Chondrocyte (in vitro differentiated cells): Measurements from ENCODE around the gene TDP1. TPM values are rescaled to one million over a fixed set of nuclear protein-coding genes. Genes with fewer than 3 reads are reported as not detected.
A peak's percentile ranks its signal among the peaks of the same experiment; 100 is the strongest.

Source experiments
- DNase-seq: peaks from one replicate; pipeline ENCODE4 v3.0.0; 2021; ENCODE audit warnings: mixed read lengths, low spot score
- H3K27ac Mint-ChIP-seq: one replicate; pipeline ENCODE4 v1.8.0; 2021; ENCODE audit warnings: mild to moderate bottlenecking, moderate library complexity, mixed read lengths; ENCODE audit not compliant: unreplicated experiment
- H3K27me3 Mint-ChIP-seq: 2 replicates; pipeline ENCODE4 v1.8.0; 2021; ENCODE audit warnings: low read depth, mixed read lengths
- H3K36me3 Mint-ChIP-seq: 2 replicates; pipeline ENCODE4 v1.8.0; 2021; ENCODE audit warnings: low read depth, mixed read lengths
- H3K4me1 Mint-ChIP-seq: 2 replicates; pipeline ENCODE4 v1.8.0; 2021; ENCODE audit warnings: low read depth, mild to moderate bottlenecking, mixed read lengths
- H3K4me3 Mint-ChIP-seq: one replicate; pipeline ENCODE4 v1.8.0; 2021; ENCODE audit warnings: mild to moderate bottlenecking, moderate library complexity, mixed read lengths; ENCODE audit not compliant: unreplicated experiment
- H3K9me3 Mint-ChIP-seq: 2 replicates; pipeline ENCODE4 v1.8.0; 2021; ENCODE audit warnings: low read depth, mixed read lengths
- total RNA-seq: library from RNA; stranded (reverse); gene quantifications from 3 replicates; pipeline ENCODE4 v1.2.1, GENCODE V29; 2021
- TF ChIP-seq, protein P1 (sequence below): fragments of 200-600 bp; sonication (generic); IDR thresholded peaks from 2 replicates; pipeline ENCODE4 v1.5.0; 2021; ENCODE audit warnings: antibody characterized with exemption, mild to moderate bottlenecking, moderate library complexity

TDP1 gene
- total RNA-seq, 1 donor from 2014 or later: 15.0 TPM

DNA sequence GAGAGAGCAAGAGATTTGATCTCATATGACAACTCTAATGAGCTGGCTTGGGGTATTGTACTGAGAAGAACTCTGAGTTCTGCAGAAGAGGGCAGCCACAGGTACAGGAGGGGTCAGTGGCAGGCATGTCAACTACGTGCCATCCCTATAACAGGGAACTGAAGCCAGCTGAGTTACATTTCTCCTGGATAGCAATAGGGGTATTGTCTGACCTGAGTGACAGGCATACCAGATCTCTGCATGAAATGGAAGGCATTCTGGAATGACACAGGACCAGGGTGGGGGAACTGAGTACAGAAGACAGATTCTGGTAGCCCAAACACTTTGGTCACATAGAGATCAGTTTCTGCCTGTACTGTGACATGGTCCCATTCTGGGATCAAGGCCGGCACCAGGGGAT lies 37.0 kb upstream of the TDP1 start:
- no peaks in the 10 kb centered on the region for H3K27me3 Mint-ChIP-seq
- no peaks in the 10 kb centered on the region for H3K36me3 Mint-ChIP-seq
- no peaks in the 10 kb centered on the region for H3K9me3 Mint-ChIP-seq
- no peak overlapping the region for H3K4me3 Mint-ChIP-seq
- TF ChIP-seq, protein P1, sequence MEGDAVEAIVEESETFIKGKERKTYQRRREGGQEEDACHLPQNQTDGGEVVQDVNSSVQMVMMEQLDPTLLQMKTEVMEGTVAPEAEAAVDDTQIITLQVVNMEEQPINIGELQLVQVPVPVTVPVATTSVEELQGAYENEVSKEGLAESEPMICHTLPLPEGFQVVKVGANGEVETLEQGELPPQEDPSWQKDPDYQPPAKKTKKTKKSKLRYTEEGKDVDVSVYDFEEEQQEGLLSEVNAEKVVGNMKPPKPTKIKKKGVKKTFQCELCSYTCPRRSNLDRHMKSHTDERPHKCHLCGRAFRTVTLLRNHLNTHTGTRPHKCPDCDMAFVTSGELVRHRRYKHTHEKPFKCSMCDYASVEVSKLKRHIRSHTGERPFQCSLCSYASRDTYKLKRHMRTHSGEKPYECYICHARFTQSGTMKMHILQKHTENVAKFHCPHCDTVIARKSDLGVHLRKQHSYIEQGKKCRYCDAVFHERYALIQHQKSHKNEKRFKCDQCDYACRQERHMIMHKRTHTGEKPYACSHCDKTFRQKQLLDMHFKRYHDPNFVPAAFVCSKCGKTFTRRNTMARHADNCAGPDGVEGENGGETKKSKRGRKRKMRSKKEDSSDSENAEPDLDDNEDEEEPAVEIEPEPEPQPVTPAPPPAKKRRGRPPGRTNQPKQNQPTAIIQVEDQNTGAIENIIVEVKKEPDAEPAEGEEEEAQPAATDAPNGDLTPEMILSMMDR: no peak
- no peak for DNase-seq
- H3K27ac Mint-ChIP-seq: no peak overlapping the region
- H3K4me1 Mint-ChIP-seq: peaks cover 77% of the 10 kb centered on the region

DNA sequence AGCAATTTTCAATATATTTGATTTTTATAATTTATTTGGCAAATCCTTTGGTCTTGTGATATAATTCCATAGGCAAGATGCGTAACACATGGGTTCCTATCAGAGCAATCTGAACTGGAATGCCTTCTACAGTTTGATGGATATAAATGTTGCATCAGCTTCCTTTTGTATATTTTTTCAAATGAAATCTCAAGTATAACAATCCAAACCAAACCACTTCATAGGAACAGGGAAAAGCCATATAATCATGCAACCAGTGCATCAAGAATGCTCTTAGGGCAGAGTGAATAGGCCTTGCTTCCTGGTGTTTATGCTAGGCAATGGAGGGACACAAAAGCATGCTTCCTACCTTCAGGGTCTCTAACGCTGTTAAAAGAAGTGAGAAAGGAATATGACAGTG lies 35.7 kb upstream of the TDP1 start:
- DNase-seq: no peak
- no peak overlapping the region for H3K4me3 Mint-ChIP-seq
- H3K4me1 Mint-ChIP-seq: peaks cover 78% of the 10 kb centered on the region
- H3K27me3 Mint-ChIP-seq: no peaks in the 10 kb centered on the region
- peaks cover 2% of the 10 kb centered on the region for H3K36me3 Mint-ChIP-seq
- TF ChIP-seq, protein P1: no peak
- peak overlapping the region; percentile 47 for H3K27ac Mint-ChIP-seq
- H3K9me3 Mint-ChIP-seq: no peaks in the 10 kb centered on the region

DNA sequence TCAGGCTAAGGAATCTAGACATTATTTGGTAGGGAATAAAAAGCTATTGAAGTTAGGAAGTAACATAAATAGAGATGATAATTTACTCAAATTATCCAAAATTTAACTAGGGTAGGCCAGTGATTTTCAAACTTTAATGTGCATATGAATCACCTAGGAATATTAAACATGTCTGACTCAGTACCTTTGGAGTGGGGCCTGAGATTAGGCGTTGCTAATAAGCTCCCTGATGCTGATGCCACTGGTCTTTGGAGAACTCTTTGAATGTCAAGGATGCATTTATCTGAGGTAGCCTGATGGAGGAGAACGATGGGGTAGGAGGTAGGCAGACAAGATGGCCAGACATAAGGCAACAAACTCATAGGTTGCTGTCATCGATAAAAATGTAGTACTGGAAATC lies 34.4 kb upstream of the TDP1 start:
- H3K4me1 Mint-ChIP-seq: peaks cover 71% of the 10 kb centered on the region
- H3K36me3 Mint-ChIP-seq: peaks cover 2% of the 10 kb centered on the region
- H3K27me3 Mint-ChIP-seq: no peaks in the 10 kb centered on the region
- no peak overlapping the region for H3K4me3 Mint-ChIP-seq
- no peak for DNase-seq
- peak overlapping the region; percentile 98 for H3K27ac Mint-ChIP-seq
- no peaks in the 10 kb centered on the region for H3K9me3 Mint-ChIP-seq
- TF ChIP-seq, protein P1: no peak

DNA sequence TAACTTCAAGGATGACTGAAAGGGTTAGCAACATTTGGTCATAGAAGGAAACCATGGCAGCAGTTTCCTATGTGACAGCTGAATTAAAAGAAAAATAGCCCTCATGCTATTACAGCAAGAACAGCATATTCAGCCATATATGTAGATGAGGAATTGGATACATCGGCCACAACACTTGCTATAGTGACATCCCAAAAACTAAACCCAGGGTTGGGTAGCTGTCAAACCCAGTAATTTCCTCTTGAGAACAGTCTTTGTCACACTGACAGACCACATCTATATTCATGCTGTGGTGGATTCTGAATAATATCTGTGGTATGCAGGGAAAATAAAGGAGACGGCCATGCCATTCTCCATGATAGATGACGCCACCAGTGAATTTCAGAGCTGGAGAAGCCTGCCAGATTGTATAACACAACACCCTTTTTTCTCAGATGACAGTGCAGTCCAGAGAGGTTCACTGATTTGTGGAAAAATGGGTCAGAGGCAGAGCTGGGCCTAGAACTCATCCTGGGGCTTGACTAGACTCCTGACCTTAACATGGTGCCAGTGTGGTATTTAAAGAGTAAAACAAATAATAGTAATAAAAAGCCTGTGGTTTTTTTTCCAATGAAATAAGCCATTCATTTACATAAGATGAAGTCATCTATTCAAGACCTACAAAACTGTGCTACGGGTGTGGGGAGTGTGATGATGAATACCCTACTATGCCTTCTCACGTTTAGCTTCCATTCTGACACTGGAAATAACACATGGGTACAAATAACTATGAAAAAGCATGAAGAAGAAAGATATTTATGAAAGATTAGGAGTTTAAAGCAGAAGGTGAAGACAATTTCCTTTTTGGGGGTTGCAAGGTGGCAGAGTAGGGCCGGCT lies 33.5 kb upstream of the TDP1 start:
- Mint-ChIP-seq H3K4me3 (no peak overlapping the region), H3K27ac (peak overlapping the region; percentile 98), H3K4me1 (peaks cover 72% of the 10 kb centered on the region), H3K27me3 (no peaks in the 10 kb centered on the region), H3K9me3 (no peaks in the 10 kb centered on the region), H3K36me3 (peaks cover 2% of the 10 kb centered on the region)
- DNase-seq: no peak
- TF ChIP-seq, protein P1: no peak

DNA sequence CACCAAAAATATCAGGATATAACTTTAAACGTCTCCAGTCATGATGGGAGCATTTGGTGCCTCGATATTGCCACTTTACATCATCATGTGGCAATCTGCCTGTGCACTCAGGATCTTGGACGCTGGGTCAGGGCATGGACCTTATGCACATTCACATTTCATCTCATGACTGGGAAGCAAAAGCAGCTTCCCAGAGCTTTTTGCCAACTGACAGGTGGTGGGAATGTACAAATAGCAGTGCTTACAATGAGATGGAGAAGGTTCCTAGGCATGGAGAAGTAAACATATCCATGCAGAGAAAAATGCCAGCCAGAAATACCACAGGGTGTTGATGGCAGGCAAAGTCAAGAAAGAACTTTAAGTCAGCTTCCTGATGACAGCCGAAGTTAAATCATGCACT lies 31.5 kb upstream of the TDP1 start:
- H3K27me3 Mint-ChIP-seq: no peaks in the 10 kb centered on the region
- H3K36me3 Mint-ChIP-seq: peaks cover 2% of the 10 kb centered on the region
- peaks cover 70% of the 10 kb centered on the region for H3K4me1 Mint-ChIP-seq
- no peak overlapping the region for H3K4me3 Mint-ChIP-seq
- H3K9me3 Mint-ChIP-seq: no peaks in the 10 kb centered on the region
- no peak for DNase-seq
- H3K27ac Mint-ChIP-seq: peak overlapping the region; percentile 67
- TF ChIP-seq, protein P1: no peak
